Neural cell (in vitro differentiated cells): Measurements from ENCODE around the gene NUTF2. TPM values are rescaled to one million over a fixed set of nuclear protein-coding genes. Genes with fewer than 3 reads are reported as not detected.

Experiments used
- H2AFZ ChIP-seq: fragments of 200-600, 300-800 bp; sonication (generic), shearing (Covaris generic); 2 replicates; pipeline ENCODE4 v1.6.0; 2014; ENCODE audit warnings: low read depth, mild to moderate bottlenecking, antibody characterized with exemption, low read length, moderate library complexity
- H3F3A ChIP-seq: fragments of 200-600 bp; shearing (Covaris generic); 2 replicates; pipeline ENCODE4 v1.6.1; 2016; ENCODE audit warnings: mild to moderate bottlenecking, moderate library complexity, mixed read lengths, antibody characterized with exemption, low read length; ENCODE audit not compliant: insufficient read depth, poor library complexity, severe bottlenecking
- H3K27ac ChIP-seq: fragments of 200-600, 300-800 bp; sonication (generic), shearing (Covaris generic); 2 replicates; pipeline ENCODE4 v1.5.1; 2014; ENCODE audit warnings: mild to moderate bottlenecking, low read length, moderate library complexity
- H3K27me3 ChIP-seq: fragments of 300-800, 200-600 bp; sonication (generic), shearing (Covaris generic); 2 replicates; pipeline ENCODE4 v1.6.0; 2014; ENCODE audit warnings: mild to moderate bottlenecking, low read depth, low read length, moderate library complexity; ENCODE audit not compliant: insufficient read depth
- H3K36me3 ChIP-seq: fragments of 300-800, 200-600 bp; sonication (generic), shearing (Covaris generic); 2 replicates; pipeline ENCODE4 v1.5.1; 2014; ENCODE audit warnings: mild to moderate bottlenecking, antibody characterized with exemption, low read length, moderate library complexity; ENCODE audit not compliant: insufficient read depth
- H3K4me2 ChIP-seq: fragments of 300-800, 200-600 bp; sonication (generic), shearing (Covaris generic); 2 replicates; pipeline ENCODE4 v1.6.0; 2014; ENCODE audit warnings: mild to moderate bottlenecking, low read length
- H3K4me3 ChIP-seq: fragments of 300-800, 200-600 bp; sonication (generic), shearing (Covaris generic); 2 replicates; pipeline ENCODE4 v1.5.1; 2014; ENCODE audit warnings: mild to moderate bottlenecking, low read length, moderate library complexity
- H3K79me2 ChIP-seq: fragments of 200-600 bp; shearing (Covaris generic); replicated peaks from 2 replicates; pipeline ENCODE4 v1.6.0; 2014; ENCODE audit warnings: mild to moderate bottlenecking, low read length, moderate library complexity; ENCODE audit not compliant: insufficient read depth
- H3K9ac ChIP-seq: fragments of 300-800, 200-600 bp; sonication (generic), shearing (Covaris generic); 2 replicates; pipeline ENCODE4 v1.6.1; 2016; ENCODE audit warnings: mild to moderate bottlenecking, low read length, mixed read lengths
- H3K9me2 ChIP-seq: fragments of 200-600 bp; shearing (Covaris generic); 2 replicates; pipeline ENCODE4 v1.6.1; 2016; ENCODE audit warnings: mild to moderate bottlenecking, low read length, mixed read lengths; ENCODE audit not compliant: insufficient read depth
- H3K9me3 ChIP-seq: fragments of 200-600, 300-800 bp; sonication (generic), shearing (Covaris generic); 2 replicates; pipeline ENCODE4 v1.6.1; 2016; ENCODE audit warnings: mild to moderate bottlenecking, mixed run types, low read length, moderate library complexity, mixed read lengths
- H4K20me1 ChIP-seq: fragments of 200-600 bp; shearing (Covaris generic); 2 replicates; pipeline ENCODE4 v1.6.1; 2016; ENCODE audit warnings: mild to moderate bottlenecking, mixed run types; ENCODE audit not compliant: insufficient read depth
- CTCF ChIP-seq: fragments of 450-650 bp; IDR thresholded peaks from 2 replicates; pipeline ENCODE4 v1.5.1; 2014; ENCODE audit warnings: antibody characterized with exemption, mild to moderate bottlenecking, moderate library complexity; ENCODE audit not compliant: poor library complexity, severe bottlenecking
- EP300 ChIP-seq: fragments of 450-650 bp; conservative IDR thresholded peaks from 2 replicates; pipeline ENCODE4 v1.6.1; 2014; ENCODE audit warnings: antibody characterized with exemption, mild to moderate bottlenecking, moderate library complexity; ENCODE audit not compliant: poor library complexity, severe bottlenecking
- EZH2 ChIP-seq: fragments of 200-600, 300-800 bp; shearing (Covaris generic), sonication (generic); IDR thresholded peaks from 2 replicates; pipeline ENCODE4 v1.6.1; 2014; ENCODE audit warnings: antibody characterized with exemption, low read length, borderline replicate concordance, mild to moderate bottlenecking; ENCODE audit not compliant: insufficient read depth, poor library complexity, severe bottlenecking
- MXI1 ChIP-seq: fragments of 450-650 bp; conservative IDR thresholded peaks from 2 replicates; pipeline ENCODE4 v1.6.1; 2014; ENCODE audit warnings: antibody characterized with exemption, mild to moderate bottlenecking; ENCODE audit not compliant: poor library complexity, severe bottlenecking
- POLR2AphosphoS5 ChIP-seq: IDR thresholded peaks from 2 replicates; pipeline ENCODE4 v1.6.1; 2012
- RAD21 ChIP-seq: fragments of 450-650 bp; conservative IDR thresholded peaks from 2 replicates; pipeline ENCODE4 v1.6.1; 2014; ENCODE audit warnings: antibody characterized with exemption, mild to moderate bottlenecking, moderate library complexity
- REST ChIP-seq: IDR thresholded peaks from 2 replicates; pipeline ENCODE4 v1.6.1; 2012; ENCODE audit warnings: borderline replicate concordance
- SMC3 ChIP-seq: fragments of 450-650 bp; conservative IDR thresholded peaks from 2 replicates; pipeline ENCODE4 v1.6.1; 2014; ENCODE audit warnings: antibody characterized with exemption, mild to moderate bottlenecking, moderate library complexity; ENCODE audit not compliant: poor library complexity
- TAF1 ChIP-seq: IDR thresholded peaks from 2 replicates; pipeline ENCODE4 v1.6.1; 2012; ENCODE audit warnings: low read depth
- polyA plus RNA-seq: library from polyadenylated mRNA; depleted of rRNA; stranded (reverse); fragments of >200 nt; gene quantifications from 2 replicates; pipeline ENCODE4 v1.2.3, GENCODE V29; 2014

The NUTF2 gene
- polyA plus RNA-seq, 1 donor from 2014 or later = 98.6 TPM

- H2AFZ ChIP-seq = peak overlapping the region; percentile 62
Measured at GRCh38 chr16:67833415-67834241, 13.1 kb upstream of the NUTF2 start.

More at GRCh38 chr16:67833415-67834241, 13.1 kb upstream of the NUTF2 start:
- peak overlapping the region; percentile 24 for H3K27ac ChIP-seq
- H3K4me3 ChIP-seq = peak overlapping the region; percentile 90
- H3K9me2 ChIP-seq = no peaks in the 10 kb centered on the region
- no peaks in the 10 kb centered on the region for H3K36me3 ChIP-seq
- no peaks in the 10 kb centered on the region for H3K9me3 ChIP-seq
- H3K27me3 ChIP-seq = no peaks in the 10 kb centered on the region
- TF ChIP-seq SMC3 (peak; percentile 56), EP300 (no peak), CTCF (peak; percentile 9), RAD21 (peak; percentile 49), REST (no peak), EZH2 (no peak), TAF1 (no peak), POLR2AphosphoS5 (peak; percentile 76), MXI1 (peak; percentile 97)
- no peaks in the 10 kb centered on the region for H3F3A ChIP-seq
- no peaks in the 10 kb centered on the region for H4K20me1 ChIP-seq
- peak overlapping the region; percentile 96 for H3K4me2 ChIP-seq
- H3K79me2 ChIP-seq = peaks cover 8% of the 10 kb centered on the region
- peak overlapping the region; percentile 72 for H3K9ac ChIP-seq
